GM12878 (cell line): ENCODE measurements around the gene MYO10. TPM values are rescaled to one million over a fixed set of nuclear protein-coding genes. Genes with fewer than 3 reads are reported as not detected.

ENCODE experiments used
- ATAC-seq: fragments of 200-7000 bp; cut with Tn5 transposase; 3 replicates; pipeline ENCODE4 v1.9.1; 2020; ENCODE audit warnings: mild to moderate bottlenecking, moderate library complexity
- BruUV-seq: library from RNA; stranded (reverse); fragments of 400-500 nt; replicated peaks from 2 replicates; lab custom pipeline; 2021; lab: Mats Ljungman, UMichigan
- CTCF ChIA-PET: fragments of 300-600 bp; sonication (Branson Sonifier 250); formaldehyde crosslinking; extraction: SDS; loops from one replicate; lab custom pipeline; 2021; ENCODE audit warnings: inconsistent platforms; lab: Yijun Ruan, JAX
- POLR2A ChIA-PET: fragments of 350-600 bp; formaldehyde crosslinking; extraction: SDS; loops from one replicate; lab custom pipeline; 2021; ENCODE audit warnings: inconsistent platforms; lab: Charles Lee
- RAD21 ChIA-PET: fragments of 300-600 bp; sonication (Branson Sonifier 250); formaldehyde crosslinking; loops from one replicate; lab custom pipeline; 2023; ENCODE audit warnings: antibody characterized with exemption; ENCODE audit not compliant: unreplicated experiment; lab: Charles Lee
- SMC1A ChIA-PET: fragments of 300-600 bp; sonication (Branson Sonifier 250); formaldehyde crosslinking; loops from one replicate; lab custom pipeline; 2023; ENCODE audit not compliant: unreplicated experiment, uncharacterized antibody; lab: Charles Lee
- DNase-seq: peaks from one replicate; pipeline ENCODE4 v3.0.0-alpha.2; 2011; ENCODE audit warnings: low read depth, low spot score
- FAIRE-seq: peaks from 3 replicates; lab custom pipeline; 2011; peaks lifted over from hg19 to GRCh38; lab: Jason Lieb, UNC
- H2AFZ ChIP-seq: 2 replicates; pipeline ENCODE4 v1.6.0; 2011; ENCODE audit warnings: low read depth, low read length, control low read depth; ENCODE audit not compliant: control insufficient read depth
- H3K27ac ChIP-seq: 2 replicates; pipeline ENCODE4 v1.5.1; 2011; ENCODE audit warnings: control low read depth; ENCODE audit not compliant: control insufficient read depth, insufficient read depth
- H3K27me3 ChIP-seq, 2 experiments: replicated peaks in 1 of 2; 2 replicates each; pipeline versions ENCODE4 v1.6.0 to v1.6.1; 2011; ENCODE audit warnings: low read length in 1 of 2; ENCODE audit not compliant: control insufficient read depth in 2 of 2, insufficient read depth in 2 of 2
- H3K36me3 ChIP-seq, 2 experiments: 2 replicates each; pipeline ENCODE4 v1.5.1; 2011; ENCODE audit warnings: low read length in 1 of 2; ENCODE audit not compliant: control insufficient read depth in 2 of 2, insufficient read depth in 2 of 2
- H3K4me1 ChIP-seq: 2 replicates; pipeline ENCODE4 v1.6.1; 2011; ENCODE audit warnings: mild to moderate bottlenecking, low read length, moderate library complexity, mixed read lengths; ENCODE audit not compliant: control insufficient read depth, insufficient read depth
- H3K4me2 ChIP-seq: 2 replicates; pipeline ENCODE4 v1.6.0; 2011; ENCODE audit warnings: control low read depth; ENCODE audit not compliant: control insufficient read depth, insufficient read depth
- H3K4me3 ChIP-seq: fragments of 200-600 bp; sonication (generic); 2 replicates; pipeline ENCODE4 v1.5.1; 2016
- H3K79me2 ChIP-seq: 2 replicates; pipeline ENCODE4 v1.6.0; 2011; ENCODE audit warnings: low read length; ENCODE audit not compliant: control insufficient read depth, insufficient read depth
- H3K9ac ChIP-seq: 2 replicates; pipeline ENCODE4 v1.8.0; 2011; ENCODE audit warnings: low read length, control low read depth, mixed read lengths; ENCODE audit not compliant: control insufficient read depth, insufficient read depth
- H3K9me3 ChIP-seq: replicated peaks from 3 replicates; pipeline ENCODE4 v1.5.1; 2011; ENCODE audit warnings: mild to moderate bottlenecking, low read length; ENCODE audit not compliant: control insufficient read depth, insufficient read depth
- H4K20me1 ChIP-seq: 2 replicates; pipeline ENCODE4 v1.6.0; 2011; ENCODE audit not compliant: control insufficient read depth, insufficient read depth
- CHD1 ChIP-seq: IDR thresholded peaks from 2 replicates; pipeline ENCODE4 v1.6.1; 2012; ENCODE audit warnings: low read depth, low read length, improper control_type of control experiment
- CTCF ChIP-seq, 3 experiments: IDR thresholded peaks in 2 of 3; conservative IDR thresholded peaks in 1 of 3; 2 replicates each; pipeline ENCODE4 v1.5.1; 2011; ENCODE audit warnings: low read depth in 3 of 3, low read length in 3 of 3, mild to moderate bottlenecking in 3 of 3, control low read depth in 2 of 3, moderate library complexity in 2 of 3, inconsistent platforms in 1 of 3, mixed read lengths in 1 of 3; ENCODE audit not compliant: control insufficient read depth in 2 of 3, insufficient read depth in 1 of 3; ENCODE audit errors: extremely low read depth in 1 of 3
- EED ChIP-seq: sonication (generic); IDR thresholded peaks from 2 replicates; pipeline ENCODE4 v1.6.1; 2016; ENCODE audit warnings: antibody characterized with exemption, low read depth
- KLF5 ChIP-seq: fragments of 450-650 bp; IDR thresholded peaks from 2 replicates; pipeline ENCODE4 v1.6.1; 2014; ENCODE audit warnings: mild to moderate bottlenecking; ENCODE audit not compliant: partially characterized antibody
- MYB ChIP-seq: fragments of 150-350 bp; IDR thresholded peaks from 2 replicates; pipeline ENCODE4 v1.6.1; 2014; ENCODE audit warnings: mild to moderate bottlenecking, low read depth, low read length, borderline replicate concordance
- SUPT20H ChIP-seq: IDR thresholded peaks from 2 replicates; pipeline ENCODE4 v1.6.1; 2011; ENCODE audit warnings: low read depth, mild to moderate bottlenecking, low read length, moderate library complexity, borderline replicate concordance; ENCODE audit not compliant: control insufficient read depth
- WGBS: methylation state at CpG from one replicate; pipeline ENCODE4 v1.1.6; 2016; ENCODE audit warnings: low lambda C conversion rate; ENCODE audit not compliant: insufficient replicate concordance, insufficient coverage; ENCODE audit errors: missing lambda C conversion rate; 5-methylcytosine and 5-hydroxymethylcytosine counted together
- in situ Hi-C: fragments of 300-500 bp; cut with MboI; formaldehyde crosslinking; loops from 9 replicates; pipeline ENCODE4 v1.14.3; 2018; ENCODE audit warnings: mixed read lengths
- intact Hi-C: fragments of 100-400 bp; cut with micrococcal nuclease; formaldehyde crosslinking; loops from one replicate; pipeline ENCODE4 v1.14.2; 2022; ENCODE audit not compliant: unreplicated experiment
- polyA plus RNA-seq, 11 experiments: library from polyadenylated mRNA; depleted of rRNA in 4 of 11; unstranded in 6 of 11; stranded (reverse) in 5 of 11; fragments of >200 nt; fragmentation: Nextera tagmentation in 4 of 11; fragmentation: Illumina TruSeq in 1 of 11; extraction: Ambion mirVana in 4 of 11; extraction: Trizol in 1 of 11; gene quantifications; 1 replicate in 1 of 11; 2 replicates in 10 of 11; pipeline versions ENCODE4 v1.2.1 to v1.2.3, GENCODE V29; 2011 to 2016; ENCODE audit warnings: inconsistent platforms in 2 of 11, missing spikeins in 2 of 11, low read depth in 1 of 11
- total RNA-seq, 4 experiments: library from RNA; depleted of rRNA in 3 of 4; stranded (reverse); fragments of >200 nt in 3 of 4; fragmentation: Illumina TruSeq in 1 of 4; extraction: Trizol in 1 of 4; gene quantifications; 2 replicates each; pipeline versions ENCODE4 v1.2.1 to v1.2.3, GENCODE V29; 2013 to 2021

The MYO10 gene
- total and polyA plus RNA-seq, 10 of the 15 experiments (the other 5 are each of a cell fraction or from before 2014, with no cell fraction given) = 0.02 to 0.77 (median 0.17) TPM

DNA sequence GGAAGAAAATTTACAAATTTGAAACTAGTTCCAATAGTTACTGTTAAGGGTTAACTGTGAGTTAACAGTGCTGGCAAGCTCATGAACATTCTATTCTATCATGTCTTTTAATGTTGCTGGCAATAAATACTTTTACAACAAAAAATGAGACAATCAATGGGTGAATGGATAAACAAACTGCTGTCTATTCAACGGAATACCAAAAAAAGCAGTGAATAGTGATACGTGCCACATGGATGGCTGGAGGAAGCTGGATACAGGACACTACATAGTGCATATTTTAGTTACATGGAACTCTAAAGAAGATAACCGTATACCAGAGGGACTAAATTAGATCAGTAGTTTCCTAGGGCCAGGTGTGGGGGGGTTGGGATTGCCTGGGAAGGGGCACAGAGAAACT is 163.5 kb downstream of the MYO10 start:
- Histone ChIP-seq H3K36me3 (no peaks in the 10 kb centered on the region), H2AFZ (no peak overlapping the region), H4K20me1 (no peaks in the 10 kb centered on the region), H3K27me3 (no peaks in the 10 kb centered on the region), H3K27ac (no peak overlapping the region), H3K9ac (no peak overlapping the region), H3K9me3 (no peaks in the 10 kb centered on the region), H3K4me2 (no peak overlapping the region), H3K4me3 (no peak overlapping the region), H3K4me1 (no peaks in the 10 kb centered on the region), H3K79me2 (no peaks in the 10 kb centered on the region)
- ATAC-seq (no peak), DNase-seq (no peak), FAIRE-seq (no peak)
- ChIA-PET RAD21 (no interaction called here), POLR2A (no interaction called here), CTCF (no interaction called here), SMC1A (interaction anchor here (0.6 kb wide), 1 partner anchor 81 kb away, joined by 4 read pairs; no protein-coding TSS in a partner anchor)
- 31% methylated on average over 3 of the region's 3 CpGs for WGBS
- in situ Hi-C loops = no loop called here
- BruUV-seq = no TSS peak
- intact Hi-C loops = no loop called here
- no peak for TF ChIP-seq CHD1
- TF ChIP-seq MYB = no peak
- TF ChIP-seq CTCF (IDR thresholded peaks at IDR 0.05 in 2 of 3, conservative IDR thresholded peaks at IDR 0.05 in 1 of 3; ENCODE audit: control insufficient read depth in 2 of 3, extremely low read depth in 1 of 3, insufficient read depth in 1 of 3, low read depth in 3 of 3, low read length in 3 of 3) = no peak
- TF ChIP-seq EED = no peak
- no peak for TF ChIP-seq SUPT20H
- no peak for TF ChIP-seq KLF5
